NT2/D1 (cell line): ENCODE results near the gene ELFN1.

Experiments
- DNase-seq: peaks from one replicate; pipeline ENCODE4 v3.0.0-alpha.2; 2011; ENCODE audit warnings: low read depth, low spot score
- H3K27me3 ChIP-seq: 2 replicates; pipeline ENCODE4 v1.6.0; 2011; ENCODE audit warnings: mild to moderate bottlenecking; ENCODE audit not compliant: insufficient read length, insufficient read depth
- H3K36me3 ChIP-seq: 2 replicates; pipeline ENCODE4 v1.6.1; 2011; ENCODE audit warnings: mild to moderate bottlenecking, low read length, mixed read lengths; ENCODE audit not compliant: insufficient read depth, insufficient read length
- H3K4me1 ChIP-seq: 2 replicates; pipeline ENCODE4 v1.5.1; 2011; ENCODE audit not compliant: insufficient read depth, insufficient read length
- H3K4me3 ChIP-seq: 2 replicates; pipeline ENCODE4 v1.5.1; 2011; ENCODE audit warnings: low read depth; ENCODE audit not compliant: insufficient read length
- H3K9ac ChIP-seq: 2 replicates; pipeline ENCODE4 v1.6.0; 2011; ENCODE audit warnings: low read depth; ENCODE audit not compliant: insufficient read length
- H3K9me3 ChIP-seq: 2 replicates; pipeline ENCODE4 v1.5.1; 2011; ENCODE audit warnings: mild to moderate bottlenecking, low read length; ENCODE audit not compliant: insufficient read depth
- SUZ12 ChIP-seq: IDR thresholded peaks from 2 replicates; pipeline ENCODE4 v1.6.1; 2011; ENCODE audit not compliant: insufficient read length, insufficient read depth; ENCODE audit errors: extremely low read depth
- YY1 ChIP-seq: IDR thresholded peaks from 2 replicates; pipeline ENCODE4 v1.6.1; 2011; ENCODE audit not compliant: insufficient read length, insufficient read depth
- ZNF274 ChIP-seq: IDR thresholded peaks from 2 replicates; pipeline ENCODE4 v1.6.1; 2011; ENCODE audit warnings: mild to moderate bottlenecking, low read depth, low read length

ELFN1 gene

DNA sequence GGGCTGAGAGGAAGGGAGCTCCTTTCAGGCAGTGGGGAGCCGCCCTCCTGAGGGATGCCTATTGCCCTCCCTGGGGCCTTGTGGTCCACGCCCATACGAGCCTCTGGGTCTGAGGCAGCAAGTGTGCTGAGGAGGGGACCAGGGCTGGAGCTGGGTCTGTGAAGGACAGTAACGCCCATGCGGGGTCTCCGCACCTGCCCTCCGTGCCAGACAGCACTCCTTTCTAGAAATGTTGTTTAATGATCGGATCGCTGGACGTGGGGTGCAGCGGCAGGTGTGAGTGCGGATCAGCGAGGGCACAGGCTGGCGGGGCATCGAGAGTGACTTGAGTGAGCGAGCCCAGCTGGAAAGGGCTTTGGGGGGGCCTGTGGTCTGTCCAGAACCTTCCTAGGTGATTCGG, 70.1 kb downstream of the ELFN1 start:
- TF ChIP-seq YY1: no peak
- no peak for TF ChIP-seq ZNF274
- TF ChIP-seq SUZ12: no peak
- Histone ChIP-seq H3K4me3 (no peak overlapping the region), H3K36me3 (peaks cover 13% of the 10 kb centered on the region), H3K9ac (no peak overlapping the region), H3K9me3 (no peaks in the 10 kb centered on the region), H3K27me3 (peaks cover 8% of the 10 kb centered on the region), H3K4me1 (peaks cover 9% of the 10 kb centered on the region)
- DNase-seq: no peak

DNA sequence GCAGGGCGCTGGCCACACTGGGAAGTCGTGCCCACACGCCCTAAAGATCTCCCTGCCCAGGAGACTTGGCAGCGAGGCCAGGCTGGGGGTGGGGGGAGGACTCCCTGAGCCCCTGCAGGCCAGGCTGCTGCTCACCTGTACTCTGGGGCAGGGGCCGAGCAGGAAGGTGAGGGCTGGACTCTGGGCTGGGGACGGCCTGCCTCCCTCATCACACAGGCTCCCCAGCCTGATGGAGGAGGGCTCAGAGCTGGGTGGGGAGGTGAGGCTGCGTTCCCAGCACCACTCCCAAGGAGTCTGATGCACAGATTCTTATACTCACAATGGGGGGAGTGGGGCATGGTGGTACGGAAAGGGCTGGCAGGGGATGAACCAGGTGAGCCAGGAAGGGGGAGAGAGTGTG, 71.2 kb downstream of the ELFN1 start:
- Histone ChIP-seq H3K36me3 (peaks cover 18% of the 10 kb centered on the region), H3K9me3 (no peaks in the 10 kb centered on the region), H3K27me3 (peaks cover 7% of the 10 kb centered on the region), H3K9ac (no peak overlapping the region), H3K4me1 (peaks cover 3% of the 10 kb centered on the region), H3K4me3 (no peak overlapping the region)
- no peak for TF ChIP-seq YY1
- no peak for TF ChIP-seq SUZ12
- no peak for TF ChIP-seq ZNF274
- DNase-seq: no peak

DNA sequence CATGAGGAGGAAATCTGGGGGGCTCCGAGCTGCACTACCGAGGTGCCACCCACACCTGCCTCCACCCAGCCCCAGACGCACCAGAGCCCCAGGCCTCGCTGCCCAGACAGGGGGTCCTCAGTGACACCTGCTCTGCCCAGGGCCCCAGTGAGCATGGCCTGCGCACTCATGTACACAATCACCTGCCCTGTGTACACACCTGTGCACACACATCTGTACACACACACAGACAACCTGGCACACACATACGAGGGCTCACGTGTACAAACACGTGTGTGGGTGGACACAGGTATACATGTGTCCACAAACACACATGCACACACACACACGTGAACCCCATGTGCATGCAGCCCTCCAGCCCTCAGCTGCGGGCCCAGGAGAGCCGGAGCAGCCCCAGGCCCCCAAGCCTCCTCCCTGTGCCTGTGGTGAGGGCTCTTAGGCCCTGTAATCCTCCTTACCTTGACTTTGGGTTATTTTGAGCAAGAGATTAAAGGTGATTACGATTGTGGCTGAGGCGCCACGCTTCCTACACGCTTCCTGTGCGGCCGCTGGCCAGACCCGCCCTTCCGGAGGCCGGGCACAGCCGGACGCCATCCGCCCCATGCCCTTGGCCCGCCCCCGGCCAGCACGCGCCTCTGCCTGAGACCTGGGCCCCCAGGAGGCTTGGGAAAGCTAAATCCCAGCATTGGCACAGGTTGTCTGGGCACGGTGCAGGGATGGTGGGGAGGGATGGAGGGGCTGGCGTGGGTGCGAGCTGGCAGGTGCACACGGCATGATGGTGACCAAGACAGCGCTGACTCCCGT, 71.9 kb downstream of the ELFN1 start:
- Histone ChIP-seq H3K9me3 (no peaks in the 10 kb centered on the region), H3K9ac (no peak overlapping the region), H3K27me3 (peaks cover 4% of the 10 kb centered on the region), H3K36me3 (peaks cover 22% of the 10 kb centered on the region), H3K4me3 (no peak overlapping the region), H3K4me1 (peaks cover 3% of the 10 kb centered on the region)
- TF ChIP-seq SUZ12 (no peak), ZNF274 (no peak), YY1 (no peak)
- DNase-seq: no peak

DNA sequence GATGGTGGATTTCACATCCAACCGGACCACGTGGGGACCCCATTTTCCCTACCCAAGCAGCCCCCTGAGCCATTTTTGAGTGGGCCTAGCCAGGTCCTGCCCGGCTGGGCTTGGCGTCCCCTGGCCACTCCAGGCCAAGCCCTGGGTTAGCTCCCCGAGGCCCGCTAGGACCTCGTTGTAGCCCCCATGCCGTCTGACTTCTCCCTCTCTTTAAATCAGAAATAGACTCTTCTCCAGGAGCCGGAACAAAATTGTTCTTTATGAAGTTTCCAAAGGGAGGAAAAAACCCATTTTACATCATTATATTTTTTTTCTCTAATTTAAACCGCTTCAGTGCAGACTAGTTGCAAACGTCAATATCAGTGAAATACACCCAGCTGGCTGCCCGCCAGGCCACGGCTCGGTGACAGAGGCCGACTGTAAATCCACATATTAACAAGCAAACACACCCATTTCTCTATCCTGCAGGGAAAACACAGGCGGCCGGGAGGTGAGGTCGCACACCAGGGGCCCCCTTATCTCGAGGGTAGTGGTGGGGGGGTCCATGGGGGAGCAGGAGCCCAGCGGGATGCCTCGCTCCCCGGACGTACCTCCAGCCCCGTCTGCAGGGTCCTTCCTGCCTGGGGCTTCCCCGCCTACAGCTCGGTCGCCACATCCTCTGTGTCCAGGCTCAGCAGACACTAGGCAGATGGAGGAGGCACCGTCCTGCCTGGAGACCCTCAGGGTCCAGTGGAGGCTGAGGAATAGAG, 72.7 kb downstream of the ELFN1 start:
- H3K27me3 ChIP-seq: peaks cover 4% of the 10 kb centered on the region

DNA sequence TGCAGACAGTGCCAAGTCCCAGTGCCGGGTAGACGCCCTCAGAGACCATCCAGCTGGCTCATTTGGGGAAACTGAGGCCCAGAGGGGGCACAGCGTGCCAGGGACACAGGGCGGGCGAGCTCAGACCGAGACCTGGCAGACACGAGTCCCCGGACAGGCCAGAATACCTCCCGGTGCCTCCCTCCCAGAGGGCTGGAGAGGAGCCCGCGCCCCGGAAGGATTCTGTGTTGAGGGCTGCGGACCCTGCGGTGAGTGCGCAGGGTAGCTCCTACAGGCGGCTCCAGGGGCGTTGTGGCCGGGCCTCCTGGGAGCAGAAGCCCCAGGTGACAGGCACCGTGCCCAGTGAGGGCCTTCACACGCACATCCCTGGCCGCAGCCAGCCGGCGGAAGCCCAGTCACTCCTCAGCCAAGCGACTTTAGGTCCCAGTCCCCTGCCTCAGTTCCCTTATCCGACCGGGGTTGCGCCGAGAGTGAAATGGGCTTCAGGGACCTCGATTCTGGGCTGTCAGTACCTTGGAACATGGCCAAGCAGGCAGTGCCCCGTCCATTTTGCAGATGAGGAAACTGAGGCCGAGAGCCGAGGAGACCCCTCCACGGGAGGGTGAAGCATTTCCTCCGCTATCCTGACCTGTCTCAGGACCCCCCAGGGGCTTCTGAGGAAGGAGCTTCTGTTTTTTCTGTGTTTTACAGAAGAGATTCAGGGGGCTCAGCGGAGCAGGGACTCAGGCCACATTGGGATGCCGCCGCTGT, 73.6 kb downstream of the ELFN1 start:
- Histone ChIP-seq H3K9me3 (no peaks in the 10 kb centered on the region), H3K36me3 (peaks cover 24% of the 10 kb centered on the region), H3K27me3 (peaks cover 2% of the 10 kb centered on the region), H3K4me3 (no peak overlapping the region), H3K4me1 (no peaks in the 10 kb centered on the region), H3K9ac (no peak overlapping the region)
- TF ChIP-seq YY1: no peak
- no peak for TF ChIP-seq ZNF274
- no peak for TF ChIP-seq SUZ12
- DNase-seq: no peak

More for the DNA sequence above, 72.7 kb downstream of the ELFN1 start:
- no peak for TF ChIP-seq YY1
- no peak for TF ChIP-seq SUZ12
- TF ChIP-seq ZNF274: no peak
- no peaks in the 10 kb centered on the region for H3K9me3 ChIP-seq
- H3K9ac ChIP-seq: no peak overlapping the region
- no peak for DNase-seq
- H3K36me3 ChIP-seq: peaks cover 24% of the 10 kb centered on the region
- no peak overlapping the region for H3K4me3 ChIP-seq
- H3K4me1 ChIP-seq: peaks cover 3% of the 10 kb centered on the region

DNA sequence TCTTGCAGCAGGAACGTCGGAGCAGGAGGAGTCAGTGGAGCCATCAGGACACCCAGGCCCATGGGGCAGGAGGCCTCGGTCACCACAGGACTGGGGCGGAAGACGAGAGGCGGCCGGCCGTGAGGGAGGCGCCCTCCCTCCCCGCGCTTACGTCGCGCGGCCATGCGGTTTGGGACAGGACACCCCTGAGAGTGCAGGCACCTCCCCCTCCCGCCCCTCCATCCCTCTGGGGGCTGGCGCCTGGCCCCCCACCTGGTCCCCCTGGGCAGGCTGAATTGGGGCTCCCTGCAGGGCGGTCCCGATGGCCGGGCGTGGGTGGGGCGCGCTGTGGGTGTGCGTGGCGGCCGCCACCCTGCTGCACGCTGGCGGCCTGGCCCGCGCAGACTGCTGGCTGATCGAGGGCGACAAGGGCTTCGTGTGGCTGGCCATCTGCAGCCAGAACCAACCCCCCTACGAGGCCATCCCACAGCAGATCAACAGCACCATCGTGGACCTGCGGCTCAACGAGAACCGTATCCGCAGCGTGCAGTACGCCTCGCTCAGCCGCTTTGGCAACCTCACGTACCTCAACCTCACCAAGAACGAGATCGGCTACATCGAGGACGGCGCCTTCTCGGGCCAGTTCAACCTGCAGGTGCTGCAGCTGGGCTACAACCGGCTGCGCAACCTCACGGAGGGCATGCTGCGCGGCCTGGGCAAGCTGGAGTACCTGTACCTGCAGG, 74.4 kb downstream of the ELFN1 start:
- no peak overlapping the region for H3K4me3 ChIP-seq
- H3K27me3 ChIP-seq: no peaks in the 10 kb centered on the region
- H3K9me3 ChIP-seq: no peaks in the 10 kb centered on the region
- H3K36me3 ChIP-seq: peaks cover 24% of the 10 kb centered on the region
- no peak overlapping the region for H3K9ac ChIP-seq
- no peak for DNase-seq
- TF ChIP-seq ZNF274: no peak
- no peak for TF ChIP-seq SUZ12
- TF ChIP-seq YY1: no peak
- no peaks in the 10 kb centered on the region for H3K4me1 ChIP-seq

DNA sequence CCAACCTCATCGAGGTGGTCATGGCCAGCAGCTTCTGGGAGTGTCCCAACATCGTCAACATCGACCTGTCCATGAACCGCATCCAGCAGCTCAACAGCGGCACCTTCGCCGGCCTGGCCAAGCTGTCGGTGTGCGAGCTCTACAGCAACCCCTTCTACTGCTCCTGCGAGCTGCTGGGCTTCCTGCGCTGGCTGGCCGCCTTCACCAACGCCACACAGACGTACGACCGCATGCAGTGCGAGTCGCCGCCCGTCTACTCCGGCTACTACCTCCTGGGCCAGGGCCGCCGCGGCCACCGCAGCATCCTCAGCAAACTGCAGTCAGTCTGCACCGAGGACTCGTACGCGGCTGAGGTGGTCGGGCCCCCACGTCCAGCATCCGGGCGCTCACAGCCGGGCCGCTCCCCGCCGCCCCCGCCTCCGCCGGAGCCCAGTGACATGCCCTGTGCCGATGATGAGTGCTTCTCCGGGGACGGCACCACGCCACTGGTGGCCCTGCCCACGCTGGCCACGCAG, 75.0 kb downstream of the ELFN1 start:
- H3K4me3 ChIP-seq: no peak overlapping the region
- peaks cover 4% of the 10 kb centered on the region for H3K4me1 ChIP-seq
- H3K27me3 ChIP-seq: no peaks in the 10 kb centered on the region
- DNase-seq: no peak
- TF ChIP-seq ZNF274 (no peak), SUZ12 (no peak), YY1 (no peak)
- no peaks in the 10 kb centered on the region for H3K9me3 ChIP-seq
- H3K36me3 ChIP-seq: peaks cover 24% of the 10 kb centered on the region
- no peak overlapping the region for H3K9ac ChIP-seq
